ENCODE measurements around the gene EFCAB5. TPM values are rescaled to one million over a fixed set of nuclear protein-coding genes. Genes with fewer than 3 reads are reported as not detected.

EFCAB5 gene
- total and polyA plus RNA-seq, 2 of the 13 experiments (the other 11 are each of a cell fraction or from before 2014, with no cell fraction given): 0.15 TPM; not detected in 1

- DNase-seq (ENCODE audit: low spot score) (no peak), ATAC-seq (no peak), FAIRE-seq (no peak)
- Histone ChIP-seq H3K4me1 (ENCODE audit: insufficient read depth, low read length) (no peaks in the 10 kb centered on the region), H3K36me3 (replicated peaks in 1 of 2; ENCODE audit: control insufficient read depth in 1 of 2, insufficient read depth in 2 of 2, low read length in 2 of 2) (no peaks in the 10 kb centered on the region), H3K9ac (ENCODE audit: insufficient read depth, low read depth, low read length) (no peak overlapping the region), H3K4me3 (replicated peaks in 1 of 3; ENCODE audit: insufficient read depth in 1 of 3, low read depth in 2 of 3, low read length in 3 of 3) (no peak overlapping the region), H2AFZ (ENCODE audit: low read length) (no peak overlapping the region), H3K79me2 (ENCODE audit: insufficient read depth, low read length) (no peaks in the 10 kb centered on the region), H4K20me1 (ENCODE audit: insufficient read depth, low read length) (no peaks in the 10 kb centered on the region), H3K27me3 (ENCODE audit: control insufficient read depth in 1 of 2, insufficient read depth in 2 of 2, low read length in 2 of 2) (peaks cover 1 to 22% of the 10 kb centered on the region in 2 experiments; a peak in 2 of 5 replicates), H3K4me2 (ENCODE audit: low read depth, low read length) (no peak overlapping the region), H3K27ac (ENCODE audit: extremely low read length, insufficient read depth, low read length) (no peak overlapping the region), H3K9me3 (ENCODE audit: low read length) (no peaks in the 10 kb centered on the region)
- BruUV-seq (replicated peaks): no TSS peak
- intact Hi-C loops (cut with micrococcal nuclease; ENCODE audit: unreplicated experiment): no loop called here
- WGBS (ENCODE audit: low lambda C conversion rate): 12% methylated on average over 5 of the region's 5 CpGs
- in situ Hi-C loops (cut with HindIII; ENCODE audit: extremely low pct_ligation_motif_present, low pct_unique_long_range_greater_than_20kb): no loop called here
- CTCF ChIA-PET (ENCODE audit: low intra/inter-chr PET ratio, low total read pairs): no interaction called here
- POLR2A ChIA-PET: no interaction called here
- TF ChIP-seq SOX13 (IDR thresholded peaks at IDR 0.05) (no peak), SOX13 (CRISPR knock-in tag; conservative IDR thresholded peaks at IDR 0.05 in 1 of 2, IDR thresholded peaks at IDR 0.05 in 1 of 2) (no peak), EEA1 (CRISPR knock-in tag; IDR thresholded peaks at IDR 0.05; ENCODE audit: borderline replicate concordance) (no peak), TARDBP (CRISPR knock-in tag; IDR thresholded peaks at IDR 0.05) (no peak), CREB1 (IDR thresholded peaks at IDR 0.05) (peak; percentile 96), CREB1 (CRISPR knock-in tag; IDR thresholded peaks at IDR 0.05) (no peak), ATF7 (IDR thresholded peaks at IDR 0.05) (peak; percentile 86), ATF7 (CRISPR knock-in tag; IDR thresholded peaks at IDR 0.05) (no peak)
These were observed 141.3 kb downstream of the EFCAB5 start for GRCh38 chr17:30082773-30083172.

GRCh38 chr17:30084788-30085187, 143.4 kb downstream of the EFCAB5 start:
- in situ Hi-C loops (cut with HindIII; ENCODE audit: extremely low pct_ligation_motif_present, low pct_unique_long_range_greater_than_20kb) (no loop called here), intact Hi-C loops (cut with micrococcal nuclease; ENCODE audit: unreplicated experiment) (no loop called here)
- FAIRE-seq (no peak), DNase-seq (ENCODE audit: low spot score) (no peak), ATAC-seq (peak; percentile 54; the same call in 1 of the 3 replicates)
- Histone ChIP-seq H2AFZ (ENCODE audit: low read length) (no peak overlapping the region), H3K36me3 (replicated peaks in 1 of 2; ENCODE audit: control insufficient read depth in 1 of 2, insufficient read depth in 2 of 2, low read length in 2 of 2) (no peaks in the 10 kb centered on the region), H3K9ac (ENCODE audit: insufficient read depth, low read depth, low read length) (no peak overlapping the region), H3K4me2 (ENCODE audit: low read depth, low read length) (no peak overlapping the region), H3K27me3 (ENCODE audit: control insufficient read depth in 1 of 2, insufficient read depth in 2 of 2, low read length in 2 of 2) (peaks cover 1 to 25% of the 10 kb centered on the region in 2 experiments; a peak in 3 of 5 replicates), H3K9me3 (ENCODE audit: low read length) (no peaks in the 10 kb centered on the region), H3K79me2 (ENCODE audit: insufficient read depth, low read length) (no peaks in the 10 kb centered on the region), H4K20me1 (ENCODE audit: insufficient read depth, low read length) (no peaks in the 10 kb centered on the region), H3K4me1 (ENCODE audit: insufficient read depth, low read length) (no peaks in the 10 kb centered on the region), H3K27ac (ENCODE audit: extremely low read length, insufficient read depth, low read length) (no peak overlapping the region), H3K4me3 (replicated peaks in 1 of 3; ENCODE audit: insufficient read depth in 1 of 3, low read depth in 2 of 3, low read length in 3 of 3) (no peak overlapping the region)
- no TSS peak for BruUV-seq (replicated peaks)
- WGBS (ENCODE audit: low lambda C conversion rate): 4% methylated on average over 6 of the region's 6 CpGs
- ChIA-PET CTCF (ENCODE audit: low intra/inter-chr PET ratio, low total read pairs) (no interaction called here), POLR2A (no interaction called here)
- TF ChIP-seq KLF6 (CRISPR knock-in tag; IDR thresholded peaks at IDR 0.05) (no peak), HDAC2 (CRISPR knock-in tag; IDR thresholded peaks at IDR 0.05) (no peak), ZFP91 (CRISPR knock-in tag; IDR thresholded peaks at IDR 0.05; ENCODE audit: borderline replicate concordance) (no peak), BRD4 (CRISPR knock-in tag; IDR thresholded peaks at IDR 0.05) (no peak), PCBP1 (IDR thresholded peaks at IDR 0.05; ENCODE audit: borderline replicate concordance, low read depth, low read length) (no peak), NFKB2 (CRISPR knock-in tag; IDR thresholded peaks at IDR 0.05; ENCODE audit: borderline replicate concordance) (no peak), ZNF431 (CRISPR knock-in tag; IDR thresholded peaks at IDR 0.05; ENCODE audit: borderline replicate concordance, low read depth) (no peak), HNF1B (CRISPR knock-in tag; IDR thresholded peaks at IDR 0.05) (no peak), ZFAT (CRISPR knock-in tag; conservative IDR thresholded peaks at IDR 0.05) (no peak), ZBTB21 (CRISPR knock-in tag; IDR thresholded peaks at IDR 0.05) (no peak), ZNF549 (CRISPR knock-in tag; IDR thresholded peaks at IDR 0.05) (no peak)
